Embryonic facial prominence (tissue), 1 donor: Measurements from ENCODE around the gene YARS1.

Experiments used
- DNase-seq: peaks from one replicate; pipeline ENCODE4 v3.0.0-alpha.2; 2016; ENCODE audit errors: extremely low spot score

Gene YARS1

DNA sequence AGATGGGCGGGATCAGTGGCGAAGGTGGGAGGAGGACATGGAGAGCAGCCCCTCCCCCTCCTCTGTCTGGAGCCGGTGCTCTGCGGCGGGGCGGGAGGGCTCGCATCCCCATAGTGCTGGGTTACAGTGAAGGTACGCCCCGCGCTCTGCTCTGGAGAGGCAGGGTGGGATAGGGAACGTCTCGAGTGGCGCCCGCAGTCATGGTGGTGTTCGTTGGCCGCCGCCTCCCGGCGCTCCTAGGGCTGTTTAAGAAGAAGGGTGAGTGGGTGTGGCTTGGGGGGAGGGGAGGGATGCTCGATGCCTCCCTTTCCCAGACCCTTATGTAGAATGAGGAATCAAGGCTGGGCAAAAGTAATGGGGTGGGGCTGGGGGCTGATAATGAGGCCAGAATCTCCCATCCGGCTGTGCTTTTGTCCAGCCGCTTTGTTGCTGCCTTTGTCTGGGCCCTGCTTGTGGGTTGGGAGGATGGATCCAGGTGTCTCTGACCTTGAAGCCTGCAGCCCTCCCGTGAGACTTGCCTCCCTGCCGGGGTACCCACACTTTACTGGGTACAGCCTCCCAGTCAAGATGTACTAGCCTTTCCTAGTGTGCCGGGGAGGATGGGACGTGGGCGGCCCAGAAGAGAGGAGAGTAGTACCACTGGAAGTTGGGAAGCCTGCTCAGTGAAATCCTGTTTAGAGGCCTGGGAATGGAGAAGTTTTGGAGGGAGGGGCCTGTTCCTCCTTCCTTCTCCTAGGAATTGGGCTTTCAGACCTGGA, 51.4 kb downstream of the YARS1 start:
- DNase-seq, result no peak

DNA sequence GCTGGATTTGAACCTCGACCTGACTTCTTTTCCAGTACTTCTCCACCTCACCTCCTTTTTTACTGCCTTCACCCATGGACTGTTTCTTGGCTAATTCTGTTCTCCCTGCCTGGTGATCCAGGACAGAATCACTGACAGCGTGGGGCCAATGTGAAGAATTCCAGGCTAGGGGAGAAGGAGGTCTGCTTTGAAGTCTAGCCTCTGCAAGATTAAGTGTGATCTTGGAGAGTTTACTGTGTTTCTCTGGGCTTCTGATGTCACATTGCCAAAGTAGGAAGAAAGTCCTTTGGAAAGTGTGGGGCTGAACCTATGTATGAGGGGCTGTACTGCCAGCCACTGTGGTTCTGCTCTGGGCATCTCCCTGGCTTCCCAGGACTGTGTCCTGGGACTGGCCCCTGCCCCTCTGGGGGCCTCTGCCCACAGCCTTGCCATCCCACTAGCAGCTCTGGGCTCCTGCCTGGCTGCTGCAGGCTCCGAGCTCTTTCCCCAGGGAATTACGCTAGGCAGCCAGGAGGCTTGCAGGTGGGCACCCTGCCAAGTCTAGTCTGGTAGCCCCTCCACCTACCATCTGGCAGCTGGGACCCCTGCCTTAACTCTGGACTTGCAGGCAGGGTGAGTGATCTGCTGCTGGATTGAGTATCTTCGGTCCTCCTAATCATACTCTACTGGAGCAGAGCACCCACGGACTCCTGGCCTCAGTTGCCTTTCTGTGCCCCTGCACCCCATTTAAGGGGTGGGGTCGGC, 52.2 kb downstream of the YARS1 start:
- DNase-seq, result no peak

DNA sequence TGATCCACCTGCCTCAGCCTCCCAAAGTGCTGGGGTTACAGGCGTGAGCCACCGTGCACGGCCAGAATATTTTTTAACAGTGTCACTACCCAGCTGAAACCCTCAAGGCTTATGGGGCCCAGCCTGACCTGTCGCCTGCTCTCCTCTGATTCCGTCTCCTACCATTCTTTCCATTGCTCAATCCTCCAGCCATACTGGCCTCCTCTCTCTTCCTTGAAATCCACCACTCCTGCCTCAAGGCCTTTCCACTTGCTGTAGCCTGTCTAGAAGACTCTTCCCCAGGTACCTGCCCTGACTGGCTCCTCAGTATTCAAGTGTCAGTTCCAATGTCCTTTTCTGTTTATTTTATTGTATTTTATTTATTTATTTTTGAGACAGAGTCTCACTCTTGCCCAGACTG, 53.9 kb downstream of the YARS1 start:
- no peak for DNase-seq

DNA sequence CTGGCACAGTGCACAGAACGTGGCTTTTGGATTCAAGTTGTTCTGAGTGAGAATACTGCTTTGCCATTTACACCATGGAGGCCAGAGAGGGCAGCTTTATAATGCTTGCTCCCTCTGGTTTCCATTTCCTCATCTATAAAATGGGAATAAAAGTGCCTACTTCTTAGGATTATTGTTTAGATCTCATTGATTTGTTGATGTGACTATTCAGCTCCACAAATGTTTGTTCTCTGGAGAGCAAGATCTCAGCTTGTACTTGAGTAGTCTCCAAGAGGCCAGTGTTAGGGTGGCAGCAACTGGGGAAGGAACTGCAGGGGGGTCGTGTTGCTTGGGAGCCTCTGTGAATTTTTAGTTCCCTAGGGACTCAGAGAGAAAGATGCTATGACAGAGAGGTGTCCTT, 55.2 kb downstream of the YARS1 start:
- DNase-seq, result no peak

DNA sequence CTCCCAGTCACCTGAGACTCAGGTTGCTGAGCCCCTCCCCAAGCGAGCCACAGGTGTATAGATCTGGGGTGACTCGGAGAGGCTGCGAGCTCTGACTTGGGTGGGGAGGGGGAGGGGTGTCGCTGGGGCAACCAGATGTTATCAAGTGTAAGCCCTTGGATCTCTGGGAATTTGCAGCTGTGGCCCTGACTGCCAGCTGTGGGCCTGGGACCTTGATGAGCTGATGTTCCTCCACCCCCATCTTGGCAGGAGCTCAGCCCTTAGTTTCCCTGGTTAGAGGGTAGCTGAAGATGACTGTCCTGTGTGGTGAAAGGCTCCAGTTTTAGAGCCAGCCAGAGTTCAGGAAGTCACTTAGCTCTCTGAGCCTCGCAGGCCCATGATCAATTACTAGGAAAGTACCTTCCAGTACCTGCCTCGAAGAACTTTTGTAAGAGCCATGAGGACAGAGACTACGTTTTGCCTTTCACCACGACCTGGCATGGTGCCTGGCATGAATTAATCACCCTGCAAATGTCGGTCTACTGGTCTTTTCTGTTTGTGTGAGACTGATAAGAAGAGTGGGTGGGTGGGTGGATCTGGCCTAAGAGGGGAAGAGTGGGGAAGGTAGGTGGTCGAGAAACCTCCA, 55.8 kb downstream of the YARS1 start:
- no peak for DNase-seq

DNA sequence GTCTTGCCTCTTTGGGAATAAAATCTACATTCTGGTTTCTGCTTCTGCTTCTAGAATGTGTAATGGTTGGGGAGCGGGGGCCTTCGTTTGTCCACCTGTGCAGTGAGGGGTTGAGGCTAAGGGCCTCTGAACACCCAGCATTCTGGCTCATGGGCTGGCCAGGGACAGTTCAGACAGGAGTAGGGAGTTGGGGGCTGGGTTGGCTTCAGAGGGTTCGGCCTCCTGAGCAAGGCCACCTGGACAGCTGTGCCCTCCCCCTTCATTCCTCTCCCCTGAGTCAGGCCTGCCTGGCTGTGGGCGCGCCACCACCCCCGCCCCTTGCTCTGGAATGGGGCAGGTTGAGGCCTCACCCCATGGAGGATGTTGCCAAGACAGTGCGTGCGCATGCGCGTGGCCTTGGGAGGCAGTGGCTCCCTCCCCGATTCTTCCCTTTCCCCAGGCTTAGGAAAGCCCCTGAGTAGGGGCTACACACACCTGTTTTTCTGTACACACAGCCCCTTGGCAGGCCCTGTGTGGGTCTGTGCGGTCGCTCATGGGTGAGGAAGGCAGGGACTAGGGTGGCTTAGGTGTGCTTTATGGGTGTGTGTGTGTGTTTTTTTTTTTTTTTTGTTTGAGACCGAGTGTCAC, 57.0 kb downstream of the YARS1 start:
- no peak for DNase-seq

DNA sequence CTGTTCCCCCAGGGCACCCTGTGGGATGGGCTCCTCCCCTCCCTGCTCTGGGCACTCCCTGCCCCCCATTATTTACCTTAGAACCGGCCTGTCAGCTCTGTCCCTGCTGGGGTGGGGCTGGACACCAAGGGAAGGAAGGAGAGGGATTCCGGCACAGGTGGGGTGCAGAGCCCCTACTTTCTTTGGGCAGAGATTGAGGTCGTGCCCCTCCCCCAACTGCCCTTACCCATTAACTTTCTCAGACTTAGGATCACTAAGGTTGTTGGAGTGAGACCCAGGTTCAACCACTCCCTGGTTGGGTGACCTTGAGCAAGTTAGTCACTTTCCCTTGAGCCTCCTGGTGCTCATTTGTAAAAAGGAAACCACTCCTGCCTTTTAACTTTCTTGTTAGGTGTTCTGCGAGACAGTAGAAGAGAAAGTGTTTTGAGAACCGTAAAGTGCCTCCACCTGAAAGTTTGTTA, 57.6 kb downstream of the YARS1 start:
- no peak for DNase-seq

DNA sequence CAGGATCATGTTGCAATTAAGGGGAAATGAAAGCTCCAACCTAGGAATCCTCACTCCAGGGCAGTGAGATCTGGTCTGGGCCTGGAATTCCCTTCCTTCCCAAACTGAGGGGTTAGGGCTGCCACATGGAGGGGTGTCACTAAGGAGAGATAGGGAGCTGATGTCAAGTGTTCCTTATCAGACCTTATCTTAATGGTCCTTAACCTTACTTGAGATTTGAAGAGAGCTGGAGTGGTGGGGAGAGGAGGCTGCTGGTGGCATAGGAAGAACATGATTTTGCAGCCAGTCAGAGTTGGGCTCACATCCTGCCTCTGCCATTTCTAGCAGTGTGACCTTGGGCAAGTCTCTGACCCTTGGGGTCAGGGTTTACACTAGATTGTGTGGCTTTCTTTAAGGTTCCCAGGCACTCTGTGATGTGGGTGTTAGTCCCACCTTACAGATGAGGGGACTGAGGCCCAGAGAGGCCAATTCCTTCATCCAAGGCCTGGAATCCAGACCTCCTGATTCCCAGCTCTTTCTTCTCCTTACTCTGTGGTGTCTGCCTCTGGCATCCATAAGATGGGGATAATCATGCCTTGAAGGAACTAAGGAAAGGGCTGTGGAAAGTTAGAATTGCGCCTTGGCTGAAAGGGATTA, 58.2 kb downstream of the YARS1 start:
- no peak for DNase-seq

DNA sequence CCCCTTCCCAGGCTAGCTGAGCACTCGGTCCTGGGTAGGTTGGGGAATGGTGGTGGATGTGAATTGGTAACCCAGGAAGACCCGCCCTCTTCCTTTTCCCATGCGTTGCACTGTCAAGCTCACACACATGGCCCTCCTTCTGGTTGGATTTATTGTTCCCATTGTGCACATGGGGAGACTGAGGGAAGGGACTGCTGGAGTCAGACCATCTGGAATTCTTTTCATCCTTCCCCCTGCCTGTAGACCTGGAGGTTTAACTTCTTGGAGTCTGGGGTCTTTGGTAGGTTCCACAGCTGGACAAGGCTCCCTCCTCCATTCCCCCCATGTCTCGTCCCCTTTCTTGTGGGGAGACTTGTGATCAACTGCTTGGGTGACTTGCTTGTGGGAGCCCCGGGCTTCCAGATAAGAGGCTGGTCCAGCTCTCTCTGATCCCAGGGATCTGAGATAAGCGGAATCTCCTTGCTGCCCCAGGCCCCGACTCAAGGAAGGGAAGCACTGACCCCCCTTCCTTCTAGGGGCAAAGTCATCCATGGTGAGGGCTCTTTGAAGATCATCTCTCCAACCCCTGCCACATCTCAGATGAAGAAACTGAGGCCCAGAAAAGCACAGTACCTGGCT, 58.9 kb downstream of the YARS1 start:
- no peak for DNase-seq

DNA sequence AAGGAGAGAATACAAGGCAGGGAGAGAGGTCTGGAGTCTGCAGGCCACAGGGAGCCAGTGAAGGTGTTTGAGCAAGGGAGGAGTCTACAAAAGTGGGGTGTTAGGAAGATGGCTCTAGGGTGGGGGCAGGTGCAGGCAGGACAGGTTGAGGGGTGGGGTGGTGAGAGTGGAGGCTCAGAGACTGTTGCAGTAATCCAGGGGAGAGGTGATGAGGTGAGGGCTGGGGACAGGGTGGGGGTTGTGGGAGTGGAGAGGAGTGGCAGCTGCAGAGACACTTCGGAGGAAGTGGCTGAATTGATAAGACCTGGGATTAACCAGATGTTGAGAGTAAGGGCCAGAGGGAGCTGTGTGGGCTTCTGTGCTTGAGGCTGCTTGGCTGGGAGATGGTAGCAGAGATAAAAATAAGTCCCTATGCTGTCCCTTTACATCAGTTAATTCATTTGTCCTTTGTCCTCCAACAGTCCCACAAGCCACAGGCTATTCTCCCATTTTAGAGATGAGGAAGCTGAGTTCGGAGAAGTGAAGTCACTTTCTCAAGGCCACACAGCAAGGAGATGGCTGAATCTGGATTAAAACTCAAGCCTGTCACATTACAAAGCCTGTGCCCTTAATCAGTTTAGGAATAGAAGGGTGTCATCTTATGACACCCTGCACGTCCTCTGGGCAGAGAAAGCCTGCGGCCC, 59.8 kb downstream of the YARS1 start:
- no peak for DNase-seq

DNA sequence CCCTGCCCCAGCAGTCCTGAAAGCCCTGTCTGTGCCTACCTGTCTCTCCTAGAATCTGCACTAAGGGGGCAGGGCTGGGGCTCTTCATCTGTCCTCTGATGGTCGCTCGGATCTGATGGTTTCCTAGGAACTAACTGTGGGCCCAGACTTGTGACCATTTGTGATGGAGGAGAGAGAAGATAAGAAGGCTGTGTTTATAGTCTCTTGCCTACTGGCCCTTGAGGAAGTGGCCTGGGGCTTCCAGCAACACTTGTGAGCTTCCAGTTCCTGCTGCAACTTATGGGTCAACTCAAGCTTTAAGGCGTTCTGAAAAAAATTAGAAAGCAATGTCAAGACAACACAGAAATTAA, 61.4 kb downstream of the YARS1 start:
- DNase-seq, result no peak

DNA sequence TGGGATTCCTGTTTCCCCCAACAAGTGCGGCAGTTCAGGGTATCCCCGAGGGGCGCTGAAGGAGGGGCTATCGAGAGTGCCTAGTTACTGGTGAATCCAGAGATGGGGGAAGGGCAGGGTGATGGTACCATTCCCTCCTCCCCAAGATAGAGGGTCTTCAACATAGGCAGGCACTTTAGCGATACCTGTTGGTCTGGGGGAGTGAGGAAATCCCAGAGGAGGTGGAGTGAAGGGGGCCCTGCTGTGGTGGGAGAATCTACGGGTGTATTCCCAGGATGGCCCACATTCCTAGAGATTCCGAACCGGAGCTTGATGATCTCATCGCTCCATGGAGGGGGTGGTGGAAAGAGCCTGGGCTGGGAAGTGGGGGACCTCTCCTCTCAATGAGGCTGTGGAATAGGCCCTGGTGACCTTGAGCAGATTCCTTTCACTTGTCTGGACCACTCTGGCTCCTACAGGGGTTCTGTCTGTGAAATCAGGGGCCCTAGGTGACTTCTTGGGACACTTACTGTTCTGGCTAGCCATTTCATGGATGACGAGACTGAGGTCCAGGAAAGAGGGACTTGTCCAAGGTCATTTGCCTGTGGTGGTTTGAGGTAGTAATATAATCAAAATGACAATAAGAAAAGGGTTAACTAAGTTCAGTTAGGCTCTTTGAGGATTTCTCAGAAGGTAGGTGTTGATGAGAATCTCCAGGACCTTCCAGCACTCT, 61.9 kb downstream of the YARS1 start:
- DNase-seq, result no peak

DNA sequence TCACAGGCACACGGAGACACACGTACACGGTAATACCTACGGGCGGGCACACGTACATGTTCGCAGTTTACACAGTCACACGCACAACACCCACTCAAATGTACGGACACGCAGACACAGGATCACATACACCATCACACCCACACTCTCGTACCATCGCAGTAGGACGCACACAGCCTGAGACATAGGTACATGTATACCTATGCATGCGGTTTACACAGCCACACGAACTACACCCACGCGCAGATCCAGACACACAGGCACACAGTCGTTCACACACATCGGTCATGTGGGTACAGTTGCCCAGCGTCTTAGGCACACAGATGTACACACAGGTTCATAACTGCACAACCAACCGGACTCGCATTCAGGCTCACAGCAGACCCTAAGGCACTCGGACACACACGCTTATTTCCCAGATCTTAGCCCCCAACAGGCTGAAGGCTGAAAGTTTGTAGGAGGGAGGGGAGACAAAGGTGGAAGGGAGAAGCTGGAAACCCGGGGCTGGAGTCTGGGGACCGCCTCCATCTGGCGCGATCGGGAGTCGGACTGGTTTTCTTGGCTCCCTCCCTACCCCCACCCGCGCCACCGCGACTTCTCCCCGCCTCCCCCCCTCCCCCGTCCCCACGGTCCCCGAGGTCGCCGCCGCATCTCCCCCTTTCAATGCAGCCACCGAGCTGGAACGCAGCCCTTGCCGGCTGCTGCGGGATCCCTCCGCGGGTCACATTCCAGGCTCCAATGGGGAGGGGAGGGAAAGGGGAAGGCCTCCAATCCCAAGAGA, 62.7 kb downstream of the YARS1 start:
- DNase-seq, result no peak

DNA sequence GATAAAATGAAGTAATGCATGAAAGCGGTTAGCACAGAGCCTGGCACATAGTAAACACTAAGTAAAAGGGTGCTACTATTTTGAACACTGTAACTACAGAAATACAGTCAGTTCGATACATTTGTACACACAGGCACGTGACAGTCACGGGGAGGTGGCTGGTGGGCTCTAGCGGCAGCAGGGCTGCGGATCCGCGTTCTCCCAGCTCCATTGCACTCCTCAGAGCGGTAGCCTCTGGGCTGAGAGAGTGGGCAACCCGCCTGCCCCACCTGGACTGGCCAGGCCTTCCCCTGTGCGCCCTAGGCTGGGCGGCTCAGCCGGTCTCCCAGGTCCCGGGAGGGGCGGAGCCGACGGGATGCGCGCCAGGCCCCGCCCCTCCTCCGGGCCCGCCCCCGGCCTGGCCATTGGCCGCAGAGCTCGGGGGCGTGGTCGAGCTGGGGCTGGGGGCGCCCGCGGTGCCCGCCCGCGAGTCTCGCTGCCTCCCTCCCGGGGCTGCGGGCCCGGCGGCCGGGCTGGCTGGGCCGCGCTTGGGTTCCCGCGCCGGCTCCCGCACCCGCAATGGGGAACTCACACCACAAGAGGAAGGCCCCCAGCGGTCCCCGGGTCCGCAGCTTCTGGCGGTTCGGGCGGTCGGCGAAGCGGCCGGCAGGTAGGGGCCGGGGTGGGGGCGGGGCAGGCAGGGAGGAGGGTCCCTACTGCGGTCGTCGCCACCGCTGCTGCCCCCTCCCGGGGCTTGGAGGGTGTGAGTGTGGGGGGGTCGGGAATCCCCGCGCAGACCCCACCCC, 63.4 kb downstream of the YARS1 start:
- no peak for DNase-seq

DNA sequence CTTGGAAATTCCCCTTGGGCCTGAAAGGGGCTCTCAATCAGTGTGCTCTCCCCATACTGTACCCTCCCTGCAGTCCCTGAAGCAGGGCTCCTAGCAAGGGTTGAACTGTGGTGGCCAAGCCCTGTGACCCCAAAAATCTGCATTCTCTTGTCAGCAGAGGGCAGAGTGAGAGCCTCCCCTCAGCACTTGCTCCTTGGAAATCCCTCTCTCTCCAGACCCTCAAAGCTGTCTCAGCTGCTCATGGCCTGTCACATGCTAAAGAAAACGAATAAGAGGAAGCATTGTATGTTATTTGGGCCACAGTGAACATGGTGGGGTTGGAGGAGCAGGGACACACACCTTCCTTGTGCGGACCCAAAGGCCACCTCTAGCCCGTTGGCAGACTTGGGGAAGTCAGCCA, 67.4 kb downstream of the YARS1 start:
- no peak for DNase-seq

DNA sequence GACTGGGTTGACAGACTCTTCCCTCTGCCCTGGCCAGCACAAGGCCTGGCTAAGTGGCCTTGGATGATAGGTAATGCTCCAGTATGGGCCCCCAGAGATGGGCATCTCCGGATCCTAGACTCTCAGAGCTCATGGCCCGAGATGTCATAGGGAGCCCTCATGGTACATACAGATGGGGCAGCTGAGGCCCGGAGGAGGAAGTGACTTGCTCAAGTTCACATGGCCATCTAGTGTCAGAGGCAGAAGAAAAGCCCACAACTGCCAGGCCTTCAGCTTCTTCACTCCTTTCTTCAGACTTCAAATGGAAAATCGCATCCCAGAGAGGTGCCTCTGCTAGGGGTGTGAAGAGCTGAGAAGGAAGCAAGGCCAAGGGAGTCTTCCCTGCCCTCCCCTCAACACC, 67.8 kb downstream of the YARS1 start:
- DNase-seq, result no peak

DNA sequence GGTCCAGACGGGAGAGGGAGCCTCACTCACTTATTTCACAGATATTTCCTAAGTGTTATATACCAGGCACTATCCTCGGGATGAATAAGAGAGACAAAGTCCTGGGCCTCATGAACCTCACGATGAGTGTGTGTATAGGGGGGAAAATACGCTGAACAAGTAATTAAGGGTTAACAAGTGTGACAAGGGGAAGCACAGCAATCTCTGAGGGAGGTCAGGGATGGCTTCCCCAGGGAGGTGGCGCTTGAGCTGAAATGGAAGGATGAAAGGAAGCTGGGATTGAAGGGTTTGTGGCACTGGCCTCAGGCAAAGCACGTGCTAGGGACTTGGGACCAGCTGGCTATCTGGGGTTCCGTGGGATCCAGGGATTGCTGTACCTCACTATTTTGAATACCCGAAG, 68.2 kb downstream of the YARS1 start:
- no peak for DNase-seq

DNA sequence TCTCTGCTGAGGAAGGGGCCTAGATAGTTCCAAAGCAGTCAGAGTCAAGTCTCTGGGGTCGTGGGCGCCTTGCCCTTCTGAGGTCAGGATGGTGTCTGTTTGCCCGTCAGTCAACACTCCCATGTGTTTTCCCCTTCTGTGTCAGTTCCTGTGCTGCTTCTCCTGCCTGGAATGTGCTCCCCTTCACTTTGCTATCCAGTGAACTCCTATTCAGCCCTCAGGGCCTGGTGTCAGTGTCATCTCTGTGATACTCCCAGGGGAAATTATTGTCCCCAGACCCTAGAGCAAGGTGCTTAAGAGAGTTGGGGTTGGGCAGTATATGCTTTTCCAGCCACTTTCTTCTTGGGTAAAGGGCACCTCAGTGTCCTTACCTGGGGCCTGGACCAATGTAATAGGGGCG, 68.8 kb downstream of the YARS1 start:
- DNase-seq, result no peak

DNA sequence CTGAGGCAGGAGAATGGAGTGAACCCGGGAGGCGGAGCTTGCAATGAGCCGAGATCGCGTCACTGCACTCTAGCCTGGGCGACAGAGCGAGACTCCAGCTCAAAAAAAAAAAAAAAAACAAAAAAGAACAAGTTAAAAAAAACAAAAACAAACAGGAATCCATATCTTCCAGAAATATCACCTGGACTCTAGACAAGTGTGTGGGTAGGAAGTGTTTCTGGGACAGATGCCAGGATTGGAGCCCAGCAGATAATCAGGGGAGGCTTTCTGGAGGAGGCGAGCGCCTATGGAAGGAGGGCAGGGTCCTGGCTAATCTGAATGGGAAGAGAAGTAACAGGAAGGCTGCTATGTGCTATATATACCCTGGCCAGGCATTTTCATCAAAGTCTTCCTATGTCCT, 71.0 kb downstream of the YARS1 start:
- no peak for DNase-seq
